GM12864 (cell line): ENCODE data around the gene PLEKHJ1.
A peak's percentile ranks its signal among the peaks of the same experiment; 100 is the strongest.

Experiments used
- DNase-seq: peaks from one replicate; pipeline ENCODE4 v3.0.0-alpha.2; 2011; ENCODE audit warnings: low read depth
- H3K4me3 ChIP-seq: 2 replicates; pipeline ENCODE4 v1.5.1; 2011; ENCODE audit warnings: mild to moderate bottlenecking, low read depth, low read length, control low read depth
- TF ChIP-seq, protein P1 (sequence below): IDR thresholded peaks from 2 replicates; pipeline ENCODE4 v1.5.1; 2011; ENCODE audit warnings: low read depth, mild to moderate bottlenecking, moderate library complexity, low read length, control low read depth, inconsistent platforms; ENCODE audit errors: missing control alignments

PLEKHJ1 gene

DNA sequence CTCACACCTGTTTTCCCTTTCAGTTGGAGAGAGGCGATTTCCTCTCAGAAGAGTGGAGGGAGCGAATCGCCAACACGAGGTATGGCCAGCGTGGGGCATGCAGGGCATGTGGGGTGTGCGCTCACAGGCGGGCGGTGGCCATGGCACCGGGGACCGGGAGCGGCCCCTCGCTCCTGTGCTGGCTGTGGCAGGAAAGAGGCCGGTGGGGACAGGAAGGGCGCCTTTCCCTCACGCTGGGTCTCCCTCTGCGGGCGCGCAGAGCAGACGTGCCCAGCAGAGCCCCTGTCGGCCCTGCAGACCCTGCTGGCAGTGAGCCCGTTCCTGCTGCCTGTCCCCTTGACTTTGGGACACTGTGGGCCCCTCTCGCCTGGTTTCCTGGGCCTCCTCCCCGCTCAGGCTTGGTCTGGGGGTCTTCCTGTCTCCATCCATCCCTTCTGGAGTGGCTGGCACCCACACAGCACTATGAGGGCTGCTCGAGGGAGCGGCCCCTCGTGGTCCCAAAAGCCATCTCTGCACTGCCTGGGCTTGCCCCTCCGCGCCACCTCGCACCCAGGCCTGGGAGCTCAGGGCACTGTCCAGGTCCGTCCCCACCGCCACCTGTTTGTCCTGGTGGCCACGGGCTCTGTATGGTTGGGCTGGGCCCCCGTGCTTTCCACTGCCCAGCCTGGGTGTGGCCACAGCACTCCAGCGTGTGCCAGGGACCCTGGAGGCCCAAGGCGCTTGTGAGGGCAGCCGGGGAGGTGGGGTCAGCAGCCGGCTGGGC lies 36.1 kb downstream of the PLEKHJ1 start:
- no peak overlapping the region for H3K4me3 ChIP-seq
- TF ChIP-seq, protein P1, sequence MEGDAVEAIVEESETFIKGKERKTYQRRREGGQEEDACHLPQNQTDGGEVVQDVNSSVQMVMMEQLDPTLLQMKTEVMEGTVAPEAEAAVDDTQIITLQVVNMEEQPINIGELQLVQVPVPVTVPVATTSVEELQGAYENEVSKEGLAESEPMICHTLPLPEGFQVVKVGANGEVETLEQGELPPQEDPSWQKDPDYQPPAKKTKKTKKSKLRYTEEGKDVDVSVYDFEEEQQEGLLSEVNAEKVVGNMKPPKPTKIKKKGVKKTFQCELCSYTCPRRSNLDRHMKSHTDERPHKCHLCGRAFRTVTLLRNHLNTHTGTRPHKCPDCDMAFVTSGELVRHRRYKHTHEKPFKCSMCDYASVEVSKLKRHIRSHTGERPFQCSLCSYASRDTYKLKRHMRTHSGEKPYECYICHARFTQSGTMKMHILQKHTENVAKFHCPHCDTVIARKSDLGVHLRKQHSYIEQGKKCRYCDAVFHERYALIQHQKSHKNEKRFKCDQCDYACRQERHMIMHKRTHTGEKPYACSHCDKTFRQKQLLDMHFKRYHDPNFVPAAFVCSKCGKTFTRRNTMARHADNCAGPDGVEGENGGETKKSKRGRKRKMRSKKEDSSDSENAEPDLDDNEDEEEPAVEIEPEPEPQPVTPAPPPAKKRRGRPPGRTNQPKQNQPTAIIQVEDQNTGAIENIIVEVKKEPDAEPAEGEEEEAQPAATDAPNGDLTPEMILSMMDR: no peak
- no peak for DNase-seq

DNA sequence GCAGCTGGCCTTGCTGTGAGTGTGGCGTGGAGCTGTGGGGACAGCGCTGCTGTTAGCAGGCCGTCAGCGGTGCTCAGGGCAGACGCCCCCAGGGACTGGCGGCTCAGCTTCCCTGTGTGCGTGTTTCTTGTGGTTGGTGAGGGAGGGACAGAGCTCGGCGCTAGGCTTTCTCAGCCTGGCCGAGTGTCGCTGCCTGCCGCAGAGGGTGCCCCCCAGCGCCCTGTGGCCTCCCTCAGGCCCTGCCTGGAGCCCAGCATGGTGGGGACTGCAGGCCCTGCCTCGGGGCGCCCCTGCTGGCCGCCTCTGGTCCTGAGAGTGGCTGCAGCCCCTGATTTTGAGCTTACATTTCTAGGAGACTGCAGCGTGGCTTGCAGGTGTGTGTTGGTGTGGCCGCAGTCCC lies 36.9 kb downstream of the PLEKHJ1 start:
- no peak for DNase-seq
- H3K4me3 ChIP-seq: no peak overlapping the region
- TF ChIP-seq, protein P1: peak; percentile 60

DNA sequence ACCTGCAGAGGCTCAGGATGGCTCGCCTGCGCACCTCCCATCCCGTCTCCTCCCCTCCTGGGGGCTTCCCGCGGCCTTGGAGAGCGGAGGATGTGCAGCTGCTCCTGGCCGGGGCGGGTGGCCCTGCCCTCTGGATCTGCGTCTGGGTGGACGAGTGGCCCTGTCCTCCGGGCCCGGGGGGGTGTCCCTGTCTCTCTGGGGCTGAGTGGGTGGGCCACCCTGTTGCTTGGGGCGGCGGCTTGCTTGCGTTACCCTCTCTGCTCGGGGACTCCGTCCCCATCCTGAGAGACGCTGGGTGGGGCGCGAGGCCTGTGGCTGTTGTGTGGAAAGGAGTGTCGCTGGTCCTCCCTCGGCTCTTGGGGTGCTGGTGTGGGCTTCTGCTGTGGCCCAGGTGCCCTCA lies 37.8 kb downstream of the PLEKHJ1 start:
- no peak overlapping the region for H3K4me3 ChIP-seq
- TF ChIP-seq, protein P1: no peak
- DNase-seq: no peak

DNA sequence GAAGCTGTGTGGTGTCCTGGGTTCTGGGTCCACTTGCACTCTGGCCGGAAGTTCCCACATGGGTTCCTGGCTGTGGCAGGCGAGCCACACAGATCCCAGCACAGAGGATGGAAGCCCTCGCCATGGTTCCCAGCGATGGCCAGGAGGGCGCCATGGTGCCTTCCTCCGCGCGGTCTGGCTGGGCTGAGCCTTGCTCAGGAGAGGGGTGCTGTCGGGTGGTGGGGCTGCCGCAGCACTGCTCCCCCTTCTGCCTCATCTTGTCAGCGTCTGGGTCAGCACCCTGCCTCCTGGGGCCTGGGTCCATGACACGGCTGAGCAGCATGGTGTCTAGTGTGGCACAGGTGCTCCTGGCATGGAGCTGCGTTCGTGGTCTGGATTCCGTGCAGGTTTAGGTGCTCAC lies 38.9 kb downstream of the PLEKHJ1 start:
- H3K4me3 ChIP-seq: no peak overlapping the region
- TF ChIP-seq, protein P1: no peak
- no peak for DNase-seq

DNA sequence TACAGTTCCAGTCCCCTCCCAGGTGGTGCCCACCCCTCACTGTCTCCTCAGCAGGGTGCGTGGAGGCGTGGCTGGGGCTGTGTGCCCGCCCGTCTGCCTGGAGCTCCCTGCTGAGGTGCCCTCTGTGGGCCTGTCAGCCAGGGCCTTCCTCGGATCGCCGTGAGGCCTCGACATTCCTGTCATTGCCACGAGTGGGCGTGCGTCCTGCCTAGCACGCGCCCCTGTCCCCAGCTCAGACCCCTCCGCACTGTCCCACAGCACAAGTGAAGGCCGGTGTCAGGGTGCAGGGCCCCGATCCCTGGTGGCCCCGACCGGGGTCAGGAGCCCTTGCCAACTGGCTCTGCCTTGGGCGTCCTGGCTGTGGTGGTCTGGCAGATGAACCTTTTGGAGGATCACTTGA lies 40.2 kb downstream of the PLEKHJ1 start:
- no peak overlapping the region for H3K4me3 ChIP-seq
- TF ChIP-seq, protein P1: no peak
- DNase-seq: no peak

DNA sequence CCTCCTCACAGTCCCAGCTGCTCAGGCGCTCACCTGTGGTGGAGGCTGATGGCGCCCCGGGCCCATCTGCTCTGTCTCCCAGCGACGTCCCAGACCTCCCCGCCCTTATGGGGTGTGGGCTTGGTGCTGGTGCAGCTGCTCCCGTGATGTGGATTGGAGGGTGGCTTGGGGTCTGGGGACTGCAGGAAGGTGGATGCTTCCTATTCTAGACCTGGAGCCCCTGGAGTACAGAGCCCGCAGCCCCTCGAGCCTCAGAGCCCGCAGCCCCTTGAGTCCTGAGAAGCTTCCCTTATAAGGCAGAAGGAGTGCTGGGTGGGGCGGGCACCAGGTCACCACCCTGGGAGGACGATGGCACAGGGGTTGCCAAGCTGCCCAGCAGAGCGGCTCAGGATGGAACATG lies 40.8 kb downstream of the PLEKHJ1 start:
- H3K4me3 ChIP-seq: no peak overlapping the region
- no peak for DNase-seq
- TF ChIP-seq, protein P1: no peak

DNA sequence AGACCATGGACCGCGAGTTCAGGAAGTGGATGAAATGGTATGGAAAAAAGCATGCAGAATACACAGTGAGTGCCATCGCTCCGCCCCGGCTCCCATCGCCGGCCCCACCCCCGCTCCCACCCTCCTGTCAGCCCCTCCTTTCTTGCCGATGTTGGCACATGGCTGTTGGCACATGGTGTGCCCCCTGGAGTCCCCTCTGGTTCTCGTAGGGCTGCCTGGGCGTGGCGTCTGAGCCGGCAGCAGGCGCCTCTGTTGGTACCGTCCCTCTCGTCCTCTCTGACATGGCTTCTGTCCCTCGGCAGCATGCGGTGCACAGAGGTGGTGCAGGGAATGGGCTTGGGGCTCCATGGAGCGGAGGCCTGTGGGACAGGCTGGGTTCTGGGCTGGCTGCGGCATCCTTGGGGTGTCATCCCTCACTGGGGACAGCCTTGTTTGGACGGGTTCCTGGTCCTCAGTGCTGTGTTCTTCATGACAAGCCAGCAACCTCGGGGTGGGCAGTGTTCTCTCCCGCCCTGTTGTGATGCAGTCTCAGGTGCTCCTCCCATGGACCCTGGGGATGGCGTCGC lies 41.5 kb downstream of the PLEKHJ1 start:
- no peak for DNase-seq
- no peak overlapping the region for H3K4me3 ChIP-seq
- TF ChIP-seq, protein P1: no peak
